ENCODE results near the gene CAMTA2.

- TF ChIP-seq CTCF (optimal IDR thresholded peaks at IDR 0.05 in 1 of 3, IDR thresholded peaks at IDR 0.05 in 1 of 3, conservative IDR thresholded peaks at IDR 0.05 in 1 of 3; ENCODE audit: extremely low read depth in 1 of 3, insufficient read depth in 2 of 3, low read length in 3 of 3) (no peak), EZH2 (IDR thresholded peaks at IDR 0.05; ENCODE audit: low read length) (no peak)
Observed at GRCh38 chr17:4942760-4943508, 44.5 kb downstream of the CAMTA2 start.
